ENCODE results near the gene PGBD1.

The PGBD1 gene

GRCh38 chr6:28281288-28282064 lies at the start of gene PGBD1:
TSS of gene PGBD1 (plus strand) at chr6:28281572. CDS start at chr6:28283814, 2,242 bp downstream.
- Histone ChIP-seq H3K9ac (ENCODE audit: low read length) (peak within 1 kb of the TSS; percentile 61), H3K79me2 (ENCODE audit: insufficient read depth, low read length) (no peaks in the 10 kb centered on the region), H3K27ac (ENCODE audit: low read depth, low read length) (no peak within 1 kb of the TSS), H4K20me1 (ENCODE audit: low read depth, low read length) (no peaks in the 10 kb centered on the region), H3K27me3 (ENCODE audit: low read length) (no peaks in the 10 kb centered on the region), H3K36me3 (ENCODE audit: low read length) (no peaks in the 10 kb centered on the region), H2AFZ (ENCODE audit: low read depth, low read length, severe bottlenecking) (peak within 1 kb of the TSS; percentile 81), H3F3A (ENCODE audit: insufficient read depth) (no peaks in the 10 kb centered on the region), H3K9me3 (ENCODE audit: insufficient read depth, low read length) (no peaks in the 10 kb centered on the region), H3K9me2 (replicated peaks; ENCODE audit: insufficient read depth, low read length) (no peaks in the 10 kb centered on the region), H3K4me2 (ENCODE audit: low read depth, low read length, poor library complexity, severe bottlenecking) (peak within 1 kb of the TSS; percentile 87), H3K4me3 (ENCODE audit: insufficient read depth, low read length, poor library complexity, severe bottlenecking) (peak within 1 kb of the TSS; percentile 64)
- TF ChIP-seq EZH2phosphoT487 (conservative IDR thresholded peaks at IDR 0.05; ENCODE audit: low read length) (no peak), CTCF (IDR thresholded peaks at IDR 0.05; ENCODE audit: insufficient read depth, low read length, poor library complexity, severe bottlenecking) (no peak)

- Histone ChIP-seq H3F3A (ENCODE audit: insufficient read depth) (no peaks in the 10 kb centered on the region), H3K9me2 (replicated peaks; ENCODE audit: insufficient read depth, low read length) (no peaks in the 10 kb centered on the region), H3K36me3 (ENCODE audit: low read length) (peaks cover 8% of the 10 kb centered on the region), H3K9me3 (ENCODE audit: insufficient read depth, low read length) (no peaks in the 10 kb centered on the region), H3K4me2 (ENCODE audit: low read depth, low read length, poor library complexity, severe bottlenecking) (no peak overlapping the region), H3K4me3 (ENCODE audit: insufficient read depth, low read length, poor library complexity, severe bottlenecking) (no peak overlapping the region), H2AFZ (ENCODE audit: low read depth, low read length, severe bottlenecking) (no peak overlapping the region), H3K9ac (ENCODE audit: low read length) (no peak overlapping the region), H3K79me2 (ENCODE audit: insufficient read depth, low read length) (no peaks in the 10 kb centered on the region), H4K20me1 (ENCODE audit: low read depth, low read length) (no peaks in the 10 kb centered on the region), H3K27me3 (ENCODE audit: low read length) (no peaks in the 10 kb centered on the region), H3K27ac (ENCODE audit: low read depth, low read length) (no peak overlapping the region)
- no peak for TF ChIP-seq EZH2phosphoT487 (conservative IDR thresholded peaks at IDR 0.05; ENCODE audit: low read length)
Observed at GRCh38 chr6:28232785-28233184, 48.6 kb upstream of the PGBD1 start.

GRCh38 chr6:28235912-28236452 lies 45.4 kb upstream of the PGBD1 start:
- Histone ChIP-seq H3F3A (ENCODE audit: insufficient read depth) (no peaks in the 10 kb centered on the region), H3K9me2 (replicated peaks; ENCODE audit: insufficient read depth, low read length) (no peaks in the 10 kb centered on the region), H3K27ac (ENCODE audit: low read depth, low read length) (no peak overlapping the region), H3K36me3 (ENCODE audit: low read length) (peaks cover 4% of the 10 kb centered on the region; the same call in 1 of the 2 replicates), H3K9me3 (ENCODE audit: insufficient read depth, low read length) (no peaks in the 10 kb centered on the region), H3K4me3 (ENCODE audit: insufficient read depth, low read length, poor library complexity, severe bottlenecking) (no peak overlapping the region), H3K79me2 (ENCODE audit: insufficient read depth, low read length) (no peaks in the 10 kb centered on the region), H3K9ac (ENCODE audit: low read length) (no peak overlapping the region), H4K20me1 (ENCODE audit: low read depth, low read length) (no peaks in the 10 kb centered on the region), H3K27me3 (ENCODE audit: low read length) (no peaks in the 10 kb centered on the region), H3K4me2 (ENCODE audit: low read depth, low read length, poor library complexity, severe bottlenecking) (no peak overlapping the region), H2AFZ (ENCODE audit: low read depth, low read length, severe bottlenecking) (no peak overlapping the region)
- TF ChIP-seq EZH2phosphoT487 (conservative IDR thresholded peaks at IDR 0.05; ENCODE audit: low read length): no peak
- TF ChIP-seq CTCF (IDR thresholded peaks at IDR 0.05; ENCODE audit: insufficient read depth, low read length, poor library complexity, severe bottlenecking): no peak

GRCh38 chr6:28239636-28240035 lies 41.7 kb upstream of the PGBD1 start:
- no peak for TF ChIP-seq EZH2phosphoT487 (conservative IDR thresholded peaks at IDR 0.05; ENCODE audit: low read length)
- TF ChIP-seq CTCF (IDR thresholded peaks at IDR 0.05; ENCODE audit: insufficient read depth, low read length, poor library complexity, severe bottlenecking): no peak
- H3K79me2 ChIP-seq (ENCODE audit: insufficient read depth, low read length): no peaks in the 10 kb centered on the region
- H3K9ac ChIP-seq (ENCODE audit: low read length): no peak overlapping the region
- H3K27me3 ChIP-seq (ENCODE audit: low read length): no peaks in the 10 kb centered on the region
- no peak overlapping the region for H3K4me2 ChIP-seq (ENCODE audit: low read depth, low read length, poor library complexity, severe bottlenecking)
- no peak overlapping the region for H2AFZ ChIP-seq (ENCODE audit: low read depth, low read length, severe bottlenecking)
- no peak overlapping the region for H3K27ac ChIP-seq (ENCODE audit: low read depth, low read length)
- H4K20me1 ChIP-seq (ENCODE audit: low read depth, low read length): no peaks in the 10 kb centered on the region
- H3K9me2 ChIP-seq (replicated peaks; ENCODE audit: insufficient read depth, low read length): no peaks in the 10 kb centered on the region
- no peak overlapping the region for H3K4me3 ChIP-seq (ENCODE audit: insufficient read depth, low read length, poor library complexity, severe bottlenecking)
- no peaks in the 10 kb centered on the region for H3K9me3 ChIP-seq (ENCODE audit: insufficient read depth, low read length)
- H3F3A ChIP-seq (ENCODE audit: insufficient read depth): no peaks in the 10 kb centered on the region
- H3K36me3 ChIP-seq (ENCODE audit: low read length): peaks cover 5% of the 10 kb centered on the region; the same call in 1 of the 2 replicates

Measured in SU-DHL-6 (cell line).